Nephron (organoid): ENCODE results near the gene POLR3C.
A peak's percentile ranks its signal among the peaks of the same experiment; 100 is the strongest.

Experiments
- H3K27ac Mint-ChIP-seq, 3 experiments: 2 replicates each; pipeline ENCODE4 v1.8.0; 2020; ENCODE audit warnings: mixed read lengths in 3 of 3, mild to moderate bottlenecking in 2 of 3, moderate library complexity in 1 of 3
- H3K27me3 Mint-ChIP-seq: 2 replicates; pipeline ENCODE4 v1.8.0; 2021; ENCODE audit warnings: low read depth, mild to moderate bottlenecking, moderate library complexity, mixed read lengths
- H3K36me3 Mint-ChIP-seq: 2 replicates; pipeline ENCODE4 v1.8.0; 2020; ENCODE audit warnings: low read depth, mixed read lengths
- H3K4me1 Mint-ChIP-seq: 2 replicates; pipeline ENCODE4 v1.8.0; 2020; ENCODE audit warnings: mixed read lengths
- H3K4me3 Mint-ChIP-seq, 3 experiments: 2 replicates each; pipeline ENCODE4 v1.8.0; 2020; ENCODE audit warnings: mild to moderate bottlenecking in 3 of 3, mixed read lengths in 3 of 3, moderate library complexity in 2 of 3
- H3K9me3 Mint-ChIP-seq: 2 replicates; pipeline ENCODE4 v1.8.0; 2020; ENCODE audit warnings: mixed read lengths
- CTCF ChIP-seq, 3 experiments: fragments of 200-600 bp; sonication (generic); IDR thresholded peaks; one replicate each; pipeline ENCODE4 v1.5.0; 2021; ENCODE audit warnings: antibody characterized with exemption in 3 of 3; ENCODE audit not compliant: unreplicated experiment in 3 of 3

Gene POLR3C

DNA sequence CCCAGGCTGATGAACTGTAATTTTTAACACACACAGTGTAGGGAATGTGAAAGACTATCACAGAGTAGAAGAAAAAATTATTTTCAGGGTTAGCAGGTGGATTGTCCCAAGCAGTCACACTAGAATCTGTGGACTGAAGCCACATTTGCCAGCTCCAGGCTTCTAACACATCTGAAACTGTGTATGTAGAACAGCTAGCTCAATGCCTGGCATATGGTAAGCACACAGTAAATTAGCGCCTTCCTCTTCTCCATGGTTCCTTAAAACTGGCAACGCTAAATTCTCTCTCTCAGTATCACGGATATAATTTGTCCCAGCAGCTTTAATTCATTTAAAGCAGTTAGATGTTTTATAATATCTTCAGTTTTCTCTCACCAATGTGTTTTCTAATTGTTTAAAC lies 19.0 kb downstream of the POLR3C start:
- no peak for TF ChIP-seq CTCF (IDR thresholded peaks at IDR 0.05; ENCODE audit: unreplicated experiment in 3 of 3)
- no peaks in the 10 kb centered on the region for H3K9me3 Mint-ChIP-seq
- H3K27ac Mint-ChIP-seq, result no peak overlapping the region
- peaks cover 5% of the 10 kb centered on the region for H3K4me1 Mint-ChIP-seq
- H3K4me3 Mint-ChIP-seq, result no peak overlapping the region
- no peaks in the 10 kb centered on the region for H3K27me3 Mint-ChIP-seq
- H3K36me3 Mint-ChIP-seq, result peaks cover 44% of the 10 kb centered on the region

GRCh38 chr1:145845144-145845513 lies 21.1 kb downstream of the POLR3C start:
- Mint-ChIP-seq H3K4me3 (no peak overlapping the region), H3K4me1 (peaks cover 5% of the 10 kb centered on the region)

GRCh38 chr1:145845514-145846161 lies 21.6 kb downstream of the POLR3C start, which contains the start of gene NUDT17:
Gene NUDT17 (plus strand): TSS chr1:145845630. CDS start chr1:145845641, 11 bp downstream.
- peak; percentile 95 to 97 (median 96) for TF ChIP-seq CTCF (IDR thresholded peaks at IDR 0.05; ENCODE audit: unreplicated experiment in 3 of 3)
- Mint-ChIP-seq H3K4me1 (peaks cover 5% of the 10 kb centered on the region), H3K36me3 (peaks cover 45% of the 10 kb centered on the region)

More at GRCh38 chr1:145845144-145845513, 21.1 kb downstream of the POLR3C start:
- Mint-ChIP-seq H3K27ac (no peak overlapping the region), H3K27me3 (no peaks in the 10 kb centered on the region), H3K9me3 (no peaks in the 10 kb centered on the region), H3K36me3 (peaks cover 42% of the 10 kb centered on the region)
- no peak for TF ChIP-seq CTCF (IDR thresholded peaks at IDR 0.05; ENCODE audit: unreplicated experiment in 3 of 3)

GRCh38 chr1:145846201-145846612 lies 22.2 kb downstream of the POLR3C start:
- Mint-ChIP-seq H3K27me3 (no peaks in the 10 kb centered on the region), H3K4me1 (peaks cover 5% of the 10 kb centered on the region), H3K27ac (peak overlapping the region in 1 of 3 experiments; percentile 78), H3K4me3 (no peak overlapping the region), H3K36me3 (peaks cover 45% of the 10 kb centered on the region), H3K9me3 (no peaks in the 10 kb centered on the region)
- TF ChIP-seq CTCF (IDR thresholded peaks at IDR 0.05; ENCODE audit: unreplicated experiment in 3 of 3), result peak; percentile 57 to 70 (median 60)

More at GRCh38 chr1:145845514-145846161, 21.6 kb downstream of the POLR3C start, which contains the start of gene NUDT17:
- Mint-ChIP-seq H3K9me3 (no peaks in the 10 kb centered on the region), H3K27me3 (no peaks in the 10 kb centered on the region), H3K27ac (peak within 1 kb of the TSS in 1 of 3 experiments; percentile 78), H3K4me3 (no peak within 1 kb of the TSS)

- Mint-ChIP-seq H3K9me3 (no peaks in the 10 kb centered on the region), H3K4me1 (peaks cover 5% of the 10 kb centered on the region), H3K27me3 (no peaks in the 10 kb centered on the region), H3K36me3 (peaks cover 39% of the 10 kb centered on the region), H3K4me3 (peak overlapping the region in 2 of 3 experiments; percentile 26 to 40), H3K27ac (peak overlapping the region in 1 of 3 experiments; percentile 43)
- TF ChIP-seq CTCF (IDR thresholded peaks at IDR 0.05; ENCODE audit: unreplicated experiment in 3 of 3), result no peak
Measured at GRCh38 chr1:145847827-145848226, 23.8 kb downstream of the POLR3C start.
